ENCODE results near the gene BAIAP3. TPM values are rescaled to one million over a fixed set of nuclear protein-coding genes. Genes with fewer than 3 reads are reported as not detected.

Gene BAIAP3
- total and polyA plus RNA-seq, 2 donors (not counting 3 experiments of a cell fraction or from before 2014, with no cell fraction given): 0.36 to 0.66 TPM

GRCh38 chr16:1323296-1324239 is 9.9 kb upstream of the BAIAP3 start:
- FAIRE-seq (no peak), DNase-seq (ENCODE audit: low read depth, low spot score) (no peak)
- Histone ChIP-seq H3K9me1 (replicated peaks; ENCODE audit: control insufficient read depth, extremely low read depth, insufficient read depth, low read length) (no peaks in the 10 kb centered on the region), H3K79me2 (ENCODE audit: control insufficient read depth, insufficient read depth, low read length) (peaks cover under 1% of the 10 kb centered on the region), H3K27ac (ENCODE audit: insufficient read depth, low read depth, low read length) (no peak overlapping the region), H3K4me1 (ENCODE audit: control insufficient read depth, extremely low read depth, insufficient read depth, low read length) (no peaks in the 10 kb centered on the region), H3K36me3 (ENCODE audit: control insufficient read depth in 2 of 2, extremely low read depth in 1 of 2, insufficient read depth in 2 of 2, low read length in 2 of 2) (peaks cover 4 to 44% of the 10 kb centered on the region in 2 experiments), H3K27me3 (ENCODE audit: control insufficient read depth in 2 of 2, insufficient read depth in 2 of 2, low read length in 2 of 2) (no peaks in the 10 kb centered on the region), H2AFZ (ENCODE audit: low read depth, low read length) (no peak overlapping the region), H3K9ac (replicated peaks; ENCODE audit: extremely low read depth, insufficient read depth, low read length) (no peak overlapping the region), H4K20me1 (replicated peaks; ENCODE audit: control insufficient read depth, extremely low read depth, insufficient read depth, low read length) (no peaks in the 10 kb centered on the region), H3K4me2 (ENCODE audit: insufficient read depth, low read length) (no peak overlapping the region), H3K9me3 (replicated peaks; ENCODE audit: control insufficient read depth, insufficient read depth, low read length) (no peaks in the 10 kb centered on the region), H3K4me3 (replicated peaks in 1 of 3; ENCODE audit: insufficient read depth in 1 of 3, low read depth in 1 of 3, low read length in 3 of 3) (no peak overlapping the region)
- intact Hi-C loops (cut with micrococcal nuclease): no loop called here
- BruUV-seq (replicated peaks): no TSS peak
- ChIA-PET POLR2A (no interaction called here), CTCF (no interaction called here)
- TF ChIP-seq JUN (IDR thresholded peaks at IDR 0.05; ENCODE audit: borderline replicate concordance, insufficient read depth, insufficient read length, low read depth) (no peak), GATA2 (IDR thresholded peaks at IDR 0.05; ENCODE audit: insufficient read depth, insufficient read length, low read depth, low read length) (no peak), FOS (IDR thresholded peaks at IDR 0.05; ENCODE audit: borderline replicate concordance, insufficient read depth, low read length) (no peak), MYC (IDR thresholded peaks at IDR 0.05; ENCODE audit: low read depth, low read length) (no peak), POLR2A (IDR thresholded peaks at IDR 0.05; ENCODE audit: low read depth, low read length) (no peak), EZH2 (IDR thresholded peaks at IDR 0.05; ENCODE audit: borderline replicate concordance, low read depth, low read length, severe bottlenecking) (no peak), POLR2AphosphoS5 (IDR thresholded peaks at IDR 0.05; ENCODE audit: insufficient read depth, low read depth, low read length) (no peak)
- TF ChIP-seq, protein P1, sequence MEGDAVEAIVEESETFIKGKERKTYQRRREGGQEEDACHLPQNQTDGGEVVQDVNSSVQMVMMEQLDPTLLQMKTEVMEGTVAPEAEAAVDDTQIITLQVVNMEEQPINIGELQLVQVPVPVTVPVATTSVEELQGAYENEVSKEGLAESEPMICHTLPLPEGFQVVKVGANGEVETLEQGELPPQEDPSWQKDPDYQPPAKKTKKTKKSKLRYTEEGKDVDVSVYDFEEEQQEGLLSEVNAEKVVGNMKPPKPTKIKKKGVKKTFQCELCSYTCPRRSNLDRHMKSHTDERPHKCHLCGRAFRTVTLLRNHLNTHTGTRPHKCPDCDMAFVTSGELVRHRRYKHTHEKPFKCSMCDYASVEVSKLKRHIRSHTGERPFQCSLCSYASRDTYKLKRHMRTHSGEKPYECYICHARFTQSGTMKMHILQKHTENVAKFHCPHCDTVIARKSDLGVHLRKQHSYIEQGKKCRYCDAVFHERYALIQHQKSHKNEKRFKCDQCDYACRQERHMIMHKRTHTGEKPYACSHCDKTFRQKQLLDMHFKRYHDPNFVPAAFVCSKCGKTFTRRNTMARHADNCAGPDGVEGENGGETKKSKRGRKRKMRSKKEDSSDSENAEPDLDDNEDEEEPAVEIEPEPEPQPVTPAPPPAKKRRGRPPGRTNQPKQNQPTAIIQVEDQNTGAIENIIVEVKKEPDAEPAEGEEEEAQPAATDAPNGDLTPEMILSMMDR (IDR thresholded peaks at IDR 0.05; ENCODE audit: extremely low read depth in 1 of 2, insufficient read depth in 1 of 2, low read depth in 1 of 2, low read length in 2 of 2): no peak
- TF ChIP-seq, protein P2, sequence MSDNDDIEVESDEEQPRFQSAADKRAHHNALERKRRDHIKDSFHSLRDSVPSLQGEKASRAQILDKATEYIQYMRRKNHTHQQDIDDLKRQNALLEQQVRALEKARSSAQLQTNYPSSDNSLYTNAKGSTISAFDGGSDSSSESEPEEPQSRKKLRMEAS (IDR thresholded peaks at IDR 0.05; ENCODE audit: insufficient read depth, insufficient read length): no peak
- dilution Hi-C loops (cut with MboI; ENCODE audit: extremely low pct_ligation_motif_present, low sequenced_read_pairs): no loop called here
